ENCODE data around the gene HSD17B1.

DNA sequence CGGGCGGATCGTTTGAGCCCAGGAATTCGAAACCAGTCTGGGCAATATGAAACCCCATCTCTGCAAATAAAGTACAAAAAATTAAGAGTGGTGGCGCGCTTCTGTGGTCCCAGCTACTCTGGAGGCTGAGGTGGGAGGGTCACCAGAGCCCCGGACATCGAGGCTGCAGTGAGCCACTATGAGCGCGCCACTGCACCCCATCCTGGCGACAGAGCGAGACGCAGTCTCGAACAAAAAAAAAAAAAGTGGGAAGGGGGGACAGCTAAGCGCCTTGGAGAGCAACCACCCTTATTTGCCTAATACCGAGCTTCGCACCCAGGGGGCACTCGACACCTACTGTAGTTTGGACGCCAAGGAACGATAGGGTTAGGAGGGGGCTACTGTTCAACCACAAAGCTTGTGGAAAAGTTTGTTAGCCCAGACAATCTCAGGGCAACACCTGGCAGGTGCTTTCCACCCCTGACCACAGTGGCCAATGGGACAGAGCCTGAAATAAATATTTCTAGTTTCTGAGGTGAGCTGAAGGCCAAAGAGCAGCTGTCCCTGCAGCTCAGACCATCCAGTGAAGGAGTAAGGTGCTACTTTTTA lies 25.7 kb downstream of the HSD17B1 start:
- TF ChIP-seq, protein P1, sequence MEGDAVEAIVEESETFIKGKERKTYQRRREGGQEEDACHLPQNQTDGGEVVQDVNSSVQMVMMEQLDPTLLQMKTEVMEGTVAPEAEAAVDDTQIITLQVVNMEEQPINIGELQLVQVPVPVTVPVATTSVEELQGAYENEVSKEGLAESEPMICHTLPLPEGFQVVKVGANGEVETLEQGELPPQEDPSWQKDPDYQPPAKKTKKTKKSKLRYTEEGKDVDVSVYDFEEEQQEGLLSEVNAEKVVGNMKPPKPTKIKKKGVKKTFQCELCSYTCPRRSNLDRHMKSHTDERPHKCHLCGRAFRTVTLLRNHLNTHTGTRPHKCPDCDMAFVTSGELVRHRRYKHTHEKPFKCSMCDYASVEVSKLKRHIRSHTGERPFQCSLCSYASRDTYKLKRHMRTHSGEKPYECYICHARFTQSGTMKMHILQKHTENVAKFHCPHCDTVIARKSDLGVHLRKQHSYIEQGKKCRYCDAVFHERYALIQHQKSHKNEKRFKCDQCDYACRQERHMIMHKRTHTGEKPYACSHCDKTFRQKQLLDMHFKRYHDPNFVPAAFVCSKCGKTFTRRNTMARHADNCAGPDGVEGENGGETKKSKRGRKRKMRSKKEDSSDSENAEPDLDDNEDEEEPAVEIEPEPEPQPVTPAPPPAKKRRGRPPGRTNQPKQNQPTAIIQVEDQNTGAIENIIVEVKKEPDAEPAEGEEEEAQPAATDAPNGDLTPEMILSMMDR (IDR thresholded peaks at IDR 0.05), result peak; percentile 43 to 70 (median 67)
- TF ChIP-seq POLR2A (IDR thresholded peaks at IDR 0.05) (no peak), POLR2AphosphoS5 (IDR thresholded peaks at IDR 0.05; ENCODE audit: insufficient read depth in 1 of 2, low read depth in 1 of 2) (no peak)
